22Rv1 (cell line): ENCODE results near the gene CACNB2.

Source experiments
- CTCF ChIP-seq: fragments of 450-650 bp; IDR thresholded peaks from 2 replicates; pipeline ENCODE4 v1.5.1; 2017; ENCODE audit warnings: mild to moderate bottlenecking
- ZFX ChIP-seq: fragments of 450-650 bp; IDR thresholded peaks from 2 replicates; pipeline ENCODE4 v1.6.1; 2017; ENCODE audit warnings: antibody characterized with exemption, borderline replicate concordance

GRCh38 chr10:18308600-18308999 lies 168.4 kb downstream of the CACNB2 start:
- TF ChIP-seq CTCF (no peak), ZFX (no peak)
